ENCODE results near the gene SLC16A11.

- TF ChIP-seq CTCF (conservative IDR thresholded peaks at IDR 0.05; ENCODE audit: low read length) = no peak
- TF ChIP-seq EZH2phosphoT487 (IDR thresholded peaks at IDR 0.05; ENCODE audit: borderline replicate concordance) = no peak
These were observed 39.7 kb upstream of the SLC16A11 start for GRCh38 chr17:7083592-7083991.

Measured in Loucy (cell line).